ENCODE measurements around the gene KIF2A. TPM values are rescaled to one million over a fixed set of nuclear protein-coding genes. Genes with fewer than 3 reads are reported as not detected.

Gene KIF2A
- total RNA-seq, 1 donor from 2014 or later, result 96.2 TPM

DNA sequence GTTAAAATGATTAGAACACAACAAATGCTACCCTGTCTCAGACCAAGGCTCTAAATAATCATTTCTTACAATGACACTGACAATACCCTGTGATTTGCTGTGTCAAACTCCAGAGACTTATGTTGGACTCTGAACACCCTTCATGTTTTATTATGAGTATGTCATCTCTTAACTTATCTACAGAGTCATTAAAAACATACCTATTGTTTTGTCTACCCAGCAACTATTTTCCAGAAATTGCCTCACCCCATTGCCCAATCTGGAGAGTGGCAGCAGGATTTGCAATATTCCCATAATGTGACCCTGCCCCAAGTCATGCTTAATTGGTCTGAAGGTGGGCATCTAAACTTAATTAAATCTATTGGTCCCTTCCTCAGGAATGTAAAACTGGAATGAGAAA is 23.0 kb upstream of the KIF2A start:
- TF ChIP-seq, protein P1, sequence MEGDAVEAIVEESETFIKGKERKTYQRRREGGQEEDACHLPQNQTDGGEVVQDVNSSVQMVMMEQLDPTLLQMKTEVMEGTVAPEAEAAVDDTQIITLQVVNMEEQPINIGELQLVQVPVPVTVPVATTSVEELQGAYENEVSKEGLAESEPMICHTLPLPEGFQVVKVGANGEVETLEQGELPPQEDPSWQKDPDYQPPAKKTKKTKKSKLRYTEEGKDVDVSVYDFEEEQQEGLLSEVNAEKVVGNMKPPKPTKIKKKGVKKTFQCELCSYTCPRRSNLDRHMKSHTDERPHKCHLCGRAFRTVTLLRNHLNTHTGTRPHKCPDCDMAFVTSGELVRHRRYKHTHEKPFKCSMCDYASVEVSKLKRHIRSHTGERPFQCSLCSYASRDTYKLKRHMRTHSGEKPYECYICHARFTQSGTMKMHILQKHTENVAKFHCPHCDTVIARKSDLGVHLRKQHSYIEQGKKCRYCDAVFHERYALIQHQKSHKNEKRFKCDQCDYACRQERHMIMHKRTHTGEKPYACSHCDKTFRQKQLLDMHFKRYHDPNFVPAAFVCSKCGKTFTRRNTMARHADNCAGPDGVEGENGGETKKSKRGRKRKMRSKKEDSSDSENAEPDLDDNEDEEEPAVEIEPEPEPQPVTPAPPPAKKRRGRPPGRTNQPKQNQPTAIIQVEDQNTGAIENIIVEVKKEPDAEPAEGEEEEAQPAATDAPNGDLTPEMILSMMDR (conservative IDR thresholded peaks at IDR 0.05), result no peak
- Mint-ChIP-seq H3K4me1 (no peaks in the 10 kb centered on the region), H3K9me3 (no peaks in the 10 kb centered on the region), H3K4me3 (no peak overlapping the region), H3K27me3 (ENCODE audit: low read depth) (no peaks in the 10 kb centered on the region), H3K27ac (ENCODE audit: unreplicated experiment) (no peak overlapping the region), H3K36me3 (ENCODE audit: low read depth) (no peaks in the 10 kb centered on the region)
- no peak for DNase-seq (ENCODE audit: low read depth, low spot score)

DNA sequence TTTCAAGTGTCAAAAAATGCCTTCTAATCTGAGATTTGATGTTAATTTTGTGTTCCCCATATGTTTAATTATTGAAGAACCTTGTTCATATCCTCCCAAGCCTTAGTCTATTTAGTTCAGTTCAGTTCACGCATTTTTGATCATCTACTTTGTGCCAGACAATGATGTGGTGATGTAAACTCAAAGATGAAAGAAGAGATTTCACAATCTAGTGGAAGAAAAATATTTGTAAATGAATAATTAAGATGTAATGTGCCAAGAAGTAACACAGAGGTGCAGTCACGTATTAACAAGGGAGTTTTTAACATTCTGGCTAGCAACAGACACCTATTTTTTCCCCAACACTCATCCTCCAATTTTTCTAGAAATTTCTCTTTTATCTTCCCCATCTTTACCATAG is 22.1 kb upstream of the KIF2A start:
- Mint-ChIP-seq H3K4me1 (no peaks in the 10 kb centered on the region), H3K4me3 (no peak overlapping the region), H3K9me3 (no peaks in the 10 kb centered on the region), H3K36me3 (ENCODE audit: low read depth) (no peaks in the 10 kb centered on the region), H3K27ac (ENCODE audit: unreplicated experiment) (no peak overlapping the region), H3K27me3 (ENCODE audit: low read depth) (no peaks in the 10 kb centered on the region)
- DNase-seq (ENCODE audit: low read depth, low spot score), result no peak
- TF ChIP-seq, protein P1 (conservative IDR thresholded peaks at IDR 0.05), result no peak

DNA sequence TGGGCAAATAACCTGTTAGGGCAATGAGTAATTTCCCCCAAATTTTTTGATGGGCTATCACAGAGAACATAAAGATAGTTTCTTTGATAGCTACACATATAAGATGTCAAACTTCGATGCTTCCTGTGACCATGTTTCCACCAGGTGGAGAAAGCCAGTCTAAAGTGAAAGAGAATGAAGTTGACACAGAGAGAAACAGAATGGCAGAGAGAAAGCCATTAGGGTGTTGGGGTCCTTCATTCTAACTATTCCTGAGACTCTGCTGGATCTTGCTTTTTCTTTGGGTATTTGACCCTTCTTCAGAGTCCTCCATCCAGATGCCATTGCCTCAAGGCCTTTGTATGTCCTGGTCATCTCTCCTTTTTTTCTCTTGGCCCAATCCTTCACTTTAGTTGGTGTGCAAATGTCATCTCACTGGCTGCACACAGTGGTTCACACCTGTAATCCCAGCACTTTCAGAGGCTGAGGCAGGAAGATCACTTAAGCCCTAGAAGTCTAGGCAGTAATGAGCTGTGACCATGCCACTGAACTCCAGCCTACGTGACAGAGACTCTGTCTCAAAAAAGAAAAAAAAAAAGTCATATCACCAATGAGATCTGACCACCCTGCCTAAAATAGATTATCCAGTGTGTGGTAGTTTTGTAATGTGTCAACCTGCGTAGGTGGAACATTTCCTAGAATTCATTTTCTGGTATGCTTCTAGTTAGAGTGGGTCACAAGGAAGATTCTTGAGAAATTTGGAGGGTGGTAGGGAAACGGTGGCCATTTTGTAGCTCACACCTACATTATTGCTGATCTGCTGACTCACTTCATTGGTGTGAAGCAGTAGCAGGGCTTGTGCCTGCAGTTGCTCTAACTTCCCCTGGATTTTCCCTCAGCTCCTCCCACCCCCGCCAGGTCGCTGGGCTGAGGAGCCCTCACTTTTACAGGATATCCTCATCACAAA is 20.8 kb upstream of the KIF2A start:
- Mint-ChIP-seq H3K27me3 (ENCODE audit: low read depth) (no peaks in the 10 kb centered on the region), H3K36me3 (ENCODE audit: low read depth) (no peaks in the 10 kb centered on the region), H3K9me3 (no peaks in the 10 kb centered on the region), H3K4me1 (no peaks in the 10 kb centered on the region), H3K4me3 (no peak overlapping the region), H3K27ac (ENCODE audit: unreplicated experiment) (no peak overlapping the region)
- DNase-seq (ENCODE audit: low read depth, low spot score), result no peak
- TF ChIP-seq, protein P1 (conservative IDR thresholded peaks at IDR 0.05), result no peak

DNA sequence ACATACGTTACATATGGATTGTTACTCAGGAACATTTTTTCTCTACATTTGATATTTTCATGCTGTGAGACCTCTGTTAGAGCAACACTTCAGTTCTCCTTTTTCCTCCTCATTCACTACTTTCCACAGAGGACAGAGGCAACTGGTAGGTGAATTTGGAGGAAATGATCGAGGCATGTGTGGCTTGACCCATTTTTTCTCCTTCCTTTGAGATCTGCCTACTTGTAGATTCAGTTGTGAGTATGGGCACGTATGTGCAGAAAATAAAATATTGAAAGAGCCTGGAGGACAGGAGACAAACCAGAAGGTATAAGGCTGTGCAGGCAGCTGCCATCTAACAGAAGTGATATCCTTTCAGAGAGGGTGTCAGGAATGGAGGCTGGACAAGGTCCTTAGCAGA is 19.2 kb upstream of the KIF2A start:
- no peaks in the 10 kb centered on the region for H3K9me3 Mint-ChIP-seq
- no peaks in the 10 kb centered on the region for H3K36me3 Mint-ChIP-seq (ENCODE audit: low read depth)
- DNase-seq (ENCODE audit: low read depth, low spot score), result no peak
- no peaks in the 10 kb centered on the region for H3K27me3 Mint-ChIP-seq (ENCODE audit: low read depth)
- H3K27ac Mint-ChIP-seq (ENCODE audit: unreplicated experiment), result no peak overlapping the region
- TF ChIP-seq, protein P1 (conservative IDR thresholded peaks at IDR 0.05), result no peak
- no peak overlapping the region for H3K4me3 Mint-ChIP-seq
- H3K4me1 Mint-ChIP-seq, result no peaks in the 10 kb centered on the region

DNA sequence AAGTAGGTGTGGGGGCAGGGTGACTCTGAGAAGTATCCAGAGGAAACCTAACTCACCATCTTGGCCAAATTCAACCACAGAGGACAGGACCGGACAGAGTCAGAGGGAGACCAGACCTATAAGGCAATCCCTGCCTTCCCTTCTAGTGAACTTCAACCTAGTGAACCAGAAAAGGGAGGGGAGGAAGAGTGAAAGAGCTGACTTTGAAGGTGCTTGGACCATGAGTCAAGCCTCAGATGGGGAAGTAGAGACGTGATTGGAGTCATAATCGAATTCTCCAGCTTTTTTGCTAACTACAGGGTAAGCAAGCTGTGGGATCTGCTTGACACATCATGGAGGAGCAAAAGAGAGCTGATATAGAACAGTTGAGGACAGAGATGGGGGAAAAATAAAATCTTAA is 18.8 kb upstream of the KIF2A start:
- Mint-ChIP-seq H3K36me3 (ENCODE audit: low read depth) (no peaks in the 10 kb centered on the region), H3K4me1 (no peaks in the 10 kb centered on the region), H3K27me3 (ENCODE audit: low read depth) (no peaks in the 10 kb centered on the region), H3K4me3 (no peak overlapping the region), H3K9me3 (no peaks in the 10 kb centered on the region), H3K27ac (ENCODE audit: unreplicated experiment) (no peak overlapping the region)
- TF ChIP-seq, protein P1 (conservative IDR thresholded peaks at IDR 0.05), result no peak
- DNase-seq (ENCODE audit: low read depth, low spot score), result no peak
